ENCODE measurements around the gene HOPX. TPM values are rescaled to one million over a fixed set of nuclear protein-coding genes. Genes with fewer than 3 reads are reported as not detected.
"Not testable (repeated sequence)": the region's sequence is repeated elsewhere in the genome, so short reads cannot be mapped to it uniquely, and the experiment has no call there.

The HOPX gene
- total RNA-seq, 1 experiment from 2014 or later = not detected

DNA sequence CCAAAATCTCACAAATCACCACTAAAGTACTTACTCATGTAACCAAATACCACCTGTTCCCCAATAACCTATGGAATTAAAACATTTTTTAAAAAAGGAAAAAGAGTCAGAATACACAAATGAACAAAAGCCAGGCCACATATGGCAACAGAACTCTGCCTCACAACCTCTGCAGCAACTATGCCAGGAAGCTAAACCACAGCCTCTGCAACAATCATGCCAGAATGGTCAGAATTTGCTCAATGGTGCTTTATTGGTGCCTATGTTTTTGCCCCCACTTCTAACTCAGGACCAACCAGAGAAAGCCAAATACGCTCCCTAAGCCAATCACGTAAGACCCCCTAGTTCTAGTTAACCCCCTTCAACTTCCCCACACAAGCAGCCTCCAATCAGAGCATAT lies 69.6 kb downstream of the HOPX start:
- H4K91ac ChIP-seq (ENCODE audit: insufficient read length, low read depth, low read length) = no peak overlapping the region
- no peak overlapping the region for H2BK120ac ChIP-seq (ENCODE audit: low read depth, low read length, poor library complexity, severe bottlenecking)
- no peak overlapping the region; a peak in 1 of 7 replicates for H3K27ac Mint-ChIP-seq
- no peak overlapping the region for H3K56ac ChIP-seq (ENCODE audit: insufficient read length, low read depth, low read length)
- 0 out of 2 replicates have a peak, but pooled peaks cover under 1% of the 10 kb centered on the region for H3K4me1 ChIP-seq (ENCODE audit: insufficient read depth, low read length)
- H3K9me3 Mint-ChIP-seq = peaks cover 0 to 3% of the 10 kb centered on the region in 2 experiments; a peak in 1 of 5 replicates
- H2BK20ac ChIP-seq (ENCODE audit: low read depth, low read length, poor library complexity, severe bottlenecking) = no peak overlapping the region
- no peak overlapping the region for H3K18ac ChIP-seq (ENCODE audit: insufficient read length, low read depth, low read length)
- no peak overlapping the region for H2AK5ac ChIP-seq (ENCODE audit: insufficient read length, low read length)
- peaks cover 22% of the 10 kb centered on the region for H3K27me3 ChIP-seq (ENCODE audit: insufficient read depth, low read length)
- H4K20me1 ChIP-seq (ENCODE audit: control insufficient read depth, insufficient read depth, insufficient read length) = peaks cover under 1% of the 10 kb centered on the region
- H2BK15ac ChIP-seq (ENCODE audit: low read depth, low read length) = no peak overlapping the region
- H3K4ac ChIP-seq (ENCODE audit: low read depth, low read length) = no peak overlapping the region
- TF ChIP-seq, protein P1, sequence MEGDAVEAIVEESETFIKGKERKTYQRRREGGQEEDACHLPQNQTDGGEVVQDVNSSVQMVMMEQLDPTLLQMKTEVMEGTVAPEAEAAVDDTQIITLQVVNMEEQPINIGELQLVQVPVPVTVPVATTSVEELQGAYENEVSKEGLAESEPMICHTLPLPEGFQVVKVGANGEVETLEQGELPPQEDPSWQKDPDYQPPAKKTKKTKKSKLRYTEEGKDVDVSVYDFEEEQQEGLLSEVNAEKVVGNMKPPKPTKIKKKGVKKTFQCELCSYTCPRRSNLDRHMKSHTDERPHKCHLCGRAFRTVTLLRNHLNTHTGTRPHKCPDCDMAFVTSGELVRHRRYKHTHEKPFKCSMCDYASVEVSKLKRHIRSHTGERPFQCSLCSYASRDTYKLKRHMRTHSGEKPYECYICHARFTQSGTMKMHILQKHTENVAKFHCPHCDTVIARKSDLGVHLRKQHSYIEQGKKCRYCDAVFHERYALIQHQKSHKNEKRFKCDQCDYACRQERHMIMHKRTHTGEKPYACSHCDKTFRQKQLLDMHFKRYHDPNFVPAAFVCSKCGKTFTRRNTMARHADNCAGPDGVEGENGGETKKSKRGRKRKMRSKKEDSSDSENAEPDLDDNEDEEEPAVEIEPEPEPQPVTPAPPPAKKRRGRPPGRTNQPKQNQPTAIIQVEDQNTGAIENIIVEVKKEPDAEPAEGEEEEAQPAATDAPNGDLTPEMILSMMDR (conservative IDR thresholded peaks at IDR 0.05) = no peak
- H3T11ph ChIP-seq (ENCODE audit: low read length) = no peak overlapping the region
- WGBS (ENCODE audit: extremely low coverage, insufficient read length, low lambda C conversion rate) = no CpG with 5 or more reads among the region's 2 CpGs
- H3K27ac ChIP-seq (ENCODE audit: insufficient read length, low read depth, low read length) = no peak overlapping the region
- no peaks in the 10 kb centered on the region for H3K9me3 ChIP-seq (ENCODE audit: control insufficient read depth, low read depth, low read length)
- peaks cover 98% of the 10 kb centered on the region for H3K27me3 Mint-ChIP-seq (ENCODE audit: low read depth)
- no peak overlapping the region for H3K4me3 Mint-ChIP-seq
- peaks cover 23 to 26% of the 10 kb centered on the region in 2 experiments for H3K4me1 Mint-ChIP-seq
- H2BK12ac ChIP-seq (ENCODE audit: insufficient read length, low read depth, low read length) = no peak overlapping the region
- no peaks in the 10 kb centered on the region for H3K23me2 ChIP-seq (ENCODE audit: insufficient read length, low read depth, low read length, poor library complexity, severe bottlenecking)
- no peak overlapping the region for H3K9ac ChIP-seq (ENCODE audit: extremely low read depth, insufficient read length, low read length)
- H3K36me3 Mint-ChIP-seq (ENCODE audit: insufficient read depth in 1 of 3, low read depth in 3 of 3) = peaks cover 0 to 6% (median 0%) of the 10 kb centered on the region in 3 experiments; a peak in 2 of 7 replicates
- H2AFZ ChIP-seq (ENCODE audit: low read length) = no peak overlapping the region
- H3K79me2 ChIP-seq (ENCODE audit: insufficient read depth, low read length) = no peaks in the 10 kb centered on the region
- no peak overlapping the region for H3K4me2 ChIP-seq (ENCODE audit: insufficient read depth, insufficient read length, low read length)
- no peak overlapping the region for H4K5ac ChIP-seq (ENCODE audit: insufficient read length, low read depth, low read length)
- no peak overlapping the region for H4K8ac ChIP-seq (replicated peaks; ENCODE audit: insufficient read length, low read depth, low read length)
- no peak overlapping the region for H2BK5ac ChIP-seq (ENCODE audit: insufficient read length, low read length)
- no peak overlapping the region for H3K23ac ChIP-seq (ENCODE audit: insufficient read length, low read depth, low read length)
- no peaks in the 10 kb centered on the region for H3K79me1 ChIP-seq (ENCODE audit: insufficient read depth, low read depth, low read length, poor library complexity, severe bottlenecking)
- no peak for DNase-seq
- H3K14ac ChIP-seq (ENCODE audit: insufficient read depth, low read length) = no peak overlapping the region

DNA sequence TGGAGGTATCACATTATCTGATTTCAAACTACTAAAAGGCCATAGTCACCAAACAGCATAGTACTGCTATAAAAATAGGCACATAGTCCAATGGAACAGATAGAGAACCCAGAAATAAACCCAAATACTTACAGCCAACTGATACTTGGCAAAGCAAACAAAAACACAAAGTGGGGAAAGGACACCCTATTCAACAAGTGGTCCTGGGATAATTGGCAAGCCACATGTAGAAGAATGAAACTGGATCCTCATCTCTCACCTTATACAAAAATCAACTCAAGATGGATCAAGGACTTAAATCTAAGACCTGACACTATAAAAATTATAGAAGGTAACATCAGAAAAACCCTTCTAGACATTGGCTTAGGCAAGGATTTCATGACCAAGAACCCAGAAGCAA lies 70.9 kb downstream of the HOPX start:
- not testable (repeated sequence) for H3K36me3 Mint-ChIP-seq (ENCODE audit: insufficient read depth in 1 of 3, low read depth in 3 of 3); H3K79me1 ChIP-seq (ENCODE audit: insufficient read depth, low read depth, low read length, poor library complexity, severe bottlenecking); H3K27ac ChIP-seq (ENCODE audit: insufficient read length, low read depth, low read length); H4K20me1 ChIP-seq (ENCODE audit: control insufficient read depth, insufficient read depth, insufficient read length); H3K79me2 ChIP-seq (ENCODE audit: insufficient read depth, low read length); H3K4me3 Mint-ChIP-seq; H3K9me3 ChIP-seq (ENCODE audit: control insufficient read depth, low read depth, low read length); H3K4me1 ChIP-seq (ENCODE audit: insufficient read depth, low read length); H3K18ac ChIP-seq (ENCODE audit: insufficient read length, low read depth, low read length); H2BK120ac ChIP-seq (ENCODE audit: low read depth, low read length, poor library complexity, severe bottlenecking); H3K14ac ChIP-seq (ENCODE audit: insufficient read depth, low read length); H3K4me2 ChIP-seq (ENCODE audit: insufficient read depth, insufficient read length, low read length); H4K91ac ChIP-seq (ENCODE audit: insufficient read length, low read depth, low read length); H3K56ac ChIP-seq (ENCODE audit: insufficient read length, low read depth, low read length); H2BK15ac ChIP-seq (ENCODE audit: low read depth, low read length); H2BK12ac ChIP-seq (ENCODE audit: insufficient read length, low read depth, low read length); H2AK5ac ChIP-seq (ENCODE audit: insufficient read length, low read length); H3K23me2 ChIP-seq (ENCODE audit: insufficient read length, low read depth, low read length, poor library complexity, severe bottlenecking); H2BK20ac ChIP-seq (ENCODE audit: low read depth, low read length, poor library complexity, severe bottlenecking); H4K8ac ChIP-seq (replicated peaks; ENCODE audit: insufficient read length, low read depth, low read length); H3K9me3 Mint-ChIP-seq; H3K9ac ChIP-seq (ENCODE audit: extremely low read depth, insufficient read length, low read length); H4K5ac ChIP-seq (ENCODE audit: insufficient read length, low read depth, low read length); H2BK5ac ChIP-seq (ENCODE audit: insufficient read length, low read length); H3T11ph ChIP-seq (ENCODE audit: low read length); H3K23ac ChIP-seq (ENCODE audit: insufficient read length, low read depth, low read length); H3K4ac ChIP-seq (ENCODE audit: low read depth, low read length); DNase-seq; H2AFZ ChIP-seq (ENCODE audit: low read length); H3K27ac Mint-ChIP-seq
- H3K27me3 Mint-ChIP-seq (ENCODE audit: low read depth) = peaks cover 96% of the 10 kb centered on the region
- peaks cover 28% of the 10 kb centered on the region for H3K27me3 ChIP-seq (ENCODE audit: insufficient read depth, low read length)
- peaks cover 33 to 38% of the 10 kb centered on the region in 2 experiments for H3K4me1 Mint-ChIP-seq
